HEK293 (cell line): ENCODE data around the gene DCLK3.

Source experiments
- CTCF ChIA-PET: fragments of 350-600 bp; formaldehyde crosslinking; extraction: SDS; loops from one replicate; lab custom pipeline; 2021; ENCODE audit warnings: antibody characterized with exemption; lab: Yijun Ruan, JAX
- POLR2A ChIA-PET: fragments of 300-600 bp; formaldehyde crosslinking; extraction: SDS; loops from one replicate; lab custom pipeline; 2020; ENCODE audit warnings: antibody characterized with exemption, inconsistent platforms; lab: Yijun Ruan, JAX
- H3K27ac ChIP-seq: fragments of 200-500 bp; sonication (Bioruptor generic); 2 replicates; pipeline ENCODE4 v1.5.1; 2014; ENCODE audit warnings: low read depth, low read length, control low read depth, inconsistent platforms; ENCODE audit errors: extremely low read depth
- H3K36me3 ChIP-seq, 2 experiments: fragments of 200-500 bp in 1 of 2; sonication (Bioruptor generic) in 1 of 2; 1 replicate in 1 of 2; 2 replicates in 1 of 2; pipeline ENCODE4 v1.5.1; 2014 to 2017; ENCODE audit warnings: inconsistent platforms in 2 of 2, low read length in 2 of 2; ENCODE audit not compliant: control insufficient read depth in 2 of 2, insufficient read depth in 1 of 2
- H3K4me1 ChIP-seq: fragments of 200-500 bp; sonication (Bioruptor generic); 2 replicates; pipeline ENCODE4 v1.5.1; 2014; ENCODE audit warnings: mild to moderate bottlenecking, low read length, inconsistent platforms; ENCODE audit not compliant: control insufficient read depth, insufficient read depth
- H3K4me3 ChIP-seq: 2 replicates; pipeline ENCODE4 v1.5.1; 2011; ENCODE audit warnings: low read depth, mild to moderate bottlenecking, control low read depth, low read length, moderate library complexity
- H3K9me3 ChIP-seq: fragments of 200-500 bp; sonication (Bioruptor generic); 2 replicates; pipeline ENCODE4 v1.5.1; 2014; ENCODE audit warnings: low read depth, low read length, inconsistent platforms; ENCODE audit not compliant: control insufficient read depth, insufficient read depth
- KLF1 ChIP-seq: fragments of 450-650 bp; formaldehyde crosslinking; IDR thresholded peaks from 2 replicates; pipeline ENCODE4 v1.5.1; 2016; ENCODE audit warnings: missing biosample characterization, missing genetic modification characterization
- PRDM2 ChIP-seq: fragments of 450-650 bp; formaldehyde crosslinking; IDR thresholded peaks from 2 replicates; pipeline ENCODE4 v1.5.1; 2016; ENCODE audit warnings: missing biosample characterization, missing genetic modification characterization, borderline replicate concordance
- YY2 ChIP-seq: fragments of 450-650 bp; formaldehyde crosslinking; IDR thresholded peaks from 2 replicates; pipeline ENCODE4 v1.5.1; 2016; ENCODE audit warnings: missing biosample characterization, missing genetic modification characterization
- ZBTB48 ChIP-seq: fragments of 450-650 bp; formaldehyde crosslinking; IDR thresholded peaks from 2 replicates; pipeline ENCODE4 v1.5.1; 2016; ENCODE audit warnings: missing biosample characterization, missing genetic modification characterization
- ZNF132 ChIP-seq: fragments of 450-650 bp; formaldehyde crosslinking; IDR thresholded peaks from 2 replicates; pipeline ENCODE4 v1.5.1; 2017; ENCODE audit warnings: missing biosample characterization, missing genetic modification characterization, borderline replicate concordance
- ZNF140 ChIP-seq: fragments of 450-650 bp; formaldehyde crosslinking; IDR thresholded peaks from 2 replicates; pipeline ENCODE4 v1.5.1; 2016; ENCODE audit warnings: missing biosample characterization, missing genetic modification characterization
- ZNF280C ChIP-seq: fragments of 450-650 bp; formaldehyde crosslinking; IDR thresholded peaks from 2 replicates; pipeline ENCODE4 v1.5.1; 2016; ENCODE audit warnings: missing biosample characterization, missing genetic modification characterization
- ZNF335 ChIP-seq: fragments of 450-650 bp; formaldehyde crosslinking; conservative IDR thresholded peaks from 2 replicates; pipeline ENCODE4 v1.5.1; 2016; ENCODE audit warnings: missing biosample characterization, missing genetic modification characterization
- ZNF423 ChIP-seq: fragments of 450-650 bp; formaldehyde crosslinking; IDR thresholded peaks from 2 replicates; pipeline ENCODE4 v1.5.1; 2016; ENCODE audit warnings: missing biosample characterization, missing genetic modification characterization
- ZNF426 ChIP-seq: fragments of 450-650 bp; formaldehyde crosslinking; IDR thresholded peaks from 2 replicates; pipeline ENCODE4 v1.5.1; 2017; ENCODE audit warnings: missing biosample characterization, missing genetic modification characterization, mild to moderate bottlenecking, inconsistent platforms, moderate library complexity
- ZNF501 ChIP-seq: fragments of 450-650 bp; formaldehyde crosslinking; IDR thresholded peaks from 2 replicates; pipeline ENCODE4 v1.5.1; 2016; ENCODE audit warnings: missing biosample characterization, missing genetic modification characterization
- ZNF513 ChIP-seq: fragments of 450-650 bp; IDR thresholded peaks from 2 replicates; pipeline ENCODE4 v1.5.1; 2018; ENCODE audit warnings: missing biosample characterization, missing genetic modification characterization
- ZNF580 ChIP-seq: fragments of 450-650 bp; formaldehyde crosslinking; IDR thresholded peaks from 2 replicates; pipeline ENCODE4 v1.5.1; 2016; ENCODE audit warnings: missing biosample characterization, missing genetic modification characterization
- ZNF645 ChIP-seq: fragments of 450-650 bp; formaldehyde crosslinking; IDR thresholded peaks from 2 replicates; pipeline ENCODE4; 2016; ENCODE audit warnings: missing biosample characterization, missing genetic modification characterization
- ZNF664 ChIP-seq: fragments of 450-650 bp; formaldehyde crosslinking; IDR thresholded peaks from 2 replicates; pipeline ENCODE4 v1.5.1; 2016; ENCODE audit warnings: missing biosample characterization, missing genetic modification characterization
- ZNF830 ChIP-seq: fragments of 450-650 bp; IDR thresholded peaks from 2 replicates; pipeline ENCODE4 v1.5.0; 2018; ENCODE audit warnings: missing biosample characterization, missing genetic modification characterization, low read depth, mild to moderate bottlenecking, moderate library complexity

Gene DCLK3

GRCh38 chr3:36704280-36704679 lies 60.1 kb downstream of the DCLK3 start (continued):
- no peak for TF ChIP-seq ZNF132 (tag by site-specific recombination)
- no peak for TF ChIP-seq ZNF513 (tag by site-specific recombination)
- no peak for TF ChIP-seq ZNF280C (tag by site-specific recombination)

- H3K9me3 ChIP-seq = no peaks in the 10 kb centered on the region
- no peaks in the 10 kb centered on the region for H3K4me1 ChIP-seq
- ChIA-PET POLR2A (no interaction called here), CTCF (interaction anchor here (0.5 to 1.1 kb wide), 6 partner anchors 9 to 736 kb away, joined by 3 to 6 read pairs (median 3); no protein-coding TSS in a partner anchor)
- TF ChIP-seq ZNF140 (no peak), ZNF501 (tag by site-specific recombination) (no peak), ZBTB48 (tag by site-specific recombination) (no peak), ZNF423 (tag by site-specific recombination) (no peak), YY2 (no peak), ZNF664 (tag by site-specific recombination) (no peak), ZNF335 (tag by site-specific recombination) (no peak), PRDM2 (tag by site-specific recombination) (no peak), KLF1 (tag by site-specific recombination) (no peak), ZNF580 (tag by site-specific recombination) (no peak), ZNF645 (tag by site-specific recombination) (no peak), ZNF426 (tag by site-specific recombination) (no peak), ZNF830 (tag by site-specific recombination) (no peak)
- no peaks in the 10 kb centered on the region for H3K36me3 ChIP-seq
- H3K4me3 ChIP-seq = no peak overlapping the region
- H3K27ac ChIP-seq = no peak overlapping the region
Measured at GRCh38 chr3:36701249-36701572, 63.1 kb downstream of the DCLK3 start.
